Liver (tissue), 9 donors: ENCODE results near the gene SGSM1. TPM values are rescaled to one million over a fixed set of nuclear protein-coding genes. Genes with fewer than 3 reads are reported as not detected.

ENCODE experiments used
- DNase-seq: peaks from one replicate; pipeline ENCODE4 v3.0.0-alpha.2; 2017; ENCODE audit warnings: low spot score
- H3K27ac ChIP-seq, 2 donors: one replicate each; pipeline ENCODE4 v1.7.0; 2013; ENCODE audit warnings: inconsistent platforms in 2 of 2, low read length in 2 of 2, control low read depth in 1 of 2, low read depth in 1 of 2, mild to moderate bottlenecking in 1 of 2
- H3K27me3 ChIP-seq, 4 donors: one replicate each; pipeline versions ENCODE4 v1.6.1 to v1.7.0; 2013; ENCODE audit warnings: low read length in 3 of 4, inconsistent platforms in 1 of 4, mild to moderate bottlenecking in 1 of 4, moderate library complexity in 1 of 4; ENCODE audit not compliant: control insufficient read depth in 4 of 4, insufficient read depth in 4 of 4
- H3K36me3 ChIP-seq, 4 donors: one replicate each; pipeline versions ENCODE4 v1.6.1 to v1.7.0; 2013; ENCODE audit warnings: low read length in 3 of 4, mild to moderate bottlenecking in 3 of 4, low read depth in 1 of 4, moderate library complexity in 1 of 4; ENCODE audit not compliant: control insufficient read depth in 4 of 4, insufficient read depth in 3 of 4
- H3K4me1 ChIP-seq, 4 donors: one replicate each; pipeline versions ENCODE4 v1.6.1 to v1.7.0; 2013; ENCODE audit warnings: low read length in 3 of 4, mild to moderate bottlenecking in 3 of 4, moderate library complexity in 1 of 4; ENCODE audit not compliant: control insufficient read depth in 4 of 4, insufficient read depth in 4 of 4
- H3K4me3 ChIP-seq, 3 donors: one replicate each; pipeline versions ENCODE4 v1.6.1 to v1.7.0; 2013; ENCODE audit warnings: low read length in 3 of 3, control low read depth in 1 of 3, low read depth in 1 of 3, mild to moderate bottlenecking in 1 of 3
- H3K9ac ChIP-seq, 2 donors: one replicate each; pipeline ENCODE4 v1.7.0; 2013; ENCODE audit warnings: low read length in 2 of 2, mild to moderate bottlenecking in 2 of 2, moderate library complexity in 2 of 2, control low read depth in 1 of 2, low read depth in 1 of 2
- H3K9me3 ChIP-seq, 4 donors: one replicate each; pipeline versions ENCODE4 v1.6.1 to v1.7.0; 2013; ENCODE audit warnings: low read length in 3 of 4; ENCODE audit not compliant: control insufficient read depth in 4 of 4
- CTCF ChIP-seq: fragments of 150-350 bp; IDR thresholded peaks from 2 replicates; pipeline ENCODE4 v1.5.1; 2017; ENCODE audit warnings: improper control_type of control experiment, low read depth, low read length; ENCODE audit not compliant: missing input control
- EGR1 ChIP-seq, 2 donors: IDR thresholded peaks; 2 replicates each; pipeline ENCODE4 v1.6.1; 2016 to 2018; ENCODE audit warnings: antibody characterized with exemption in 2 of 2, low read depth in 2 of 2
- FOXA1 ChIP-seq: IDR thresholded peaks from 2 replicates; pipeline ENCODE4 v1.6.1; 2016; ENCODE audit warnings: antibody characterized with exemption
- FOXA2 ChIP-seq: IDR thresholded peaks from 2 replicates; pipeline ENCODE4 v1.6.1; 2016; ENCODE audit warnings: antibody characterized with exemption
- GABPA ChIP-seq, 2 donors: IDR thresholded peaks in 1 of 2; conservative IDR thresholded peaks in 1 of 2; 2 replicates each; pipeline ENCODE4 v1.6.1; 2016; ENCODE audit warnings: antibody characterized with exemption in 2 of 2, mild to moderate bottlenecking in 1 of 2, moderate library complexity in 1 of 2
- HNF4A ChIP-seq, 2 donors: conservative IDR thresholded peaks; 2 replicates each; pipeline ENCODE4 v1.6.1; 2016; ENCODE audit warnings: antibody characterized with exemption in 2 of 2, mild to moderate bottlenecking in 2 of 2
- HNF4G ChIP-seq: IDR thresholded peaks from 2 replicates; pipeline ENCODE4 v1.6.1; 2016; ENCODE audit warnings: antibody characterized with exemption
- JUND ChIP-seq, 2 donors: IDR thresholded peaks; 2 replicates each; pipeline ENCODE4 v1.6.1; 2016; ENCODE audit warnings: antibody characterized with exemption in 2 of 2
- MAX ChIP-seq: IDR thresholded peaks from 2 replicates; pipeline ENCODE4 v1.6.1; 2016; ENCODE audit warnings: antibody characterized with exemption
- NR2F2 ChIP-seq: IDR thresholded peaks from 2 replicates; pipeline ENCODE4 v1.6.1; 2016; ENCODE audit warnings: antibody characterized with exemption
- RAD21 ChIP-seq, 2 donors: IDR thresholded peaks; 2 replicates each; pipeline ENCODE4 v1.6.1; 2016; ENCODE audit warnings: antibody characterized with exemption in 2 of 2, mild to moderate bottlenecking in 2 of 2
- RXRA ChIP-seq, 2 donors: IDR thresholded peaks; 2 replicates each; pipeline ENCODE4 v1.6.1; 2017 to 2018; ENCODE audit warnings: antibody characterized with exemption in 2 of 2, mild to moderate bottlenecking in 1 of 2
- SP1 ChIP-seq: IDR thresholded peaks from 2 replicates; pipeline ENCODE4 v1.6.1; 2018; ENCODE audit warnings: antibody characterized with exemption, mild to moderate bottlenecking
- TAF1 ChIP-seq: conservative IDR thresholded peaks from 2 replicates; pipeline ENCODE4 v1.6.1; 2016; ENCODE audit warnings: antibody characterized with exemption, mild to moderate bottlenecking
- YY1 ChIP-seq: IDR thresholded peaks from 2 replicates; pipeline ENCODE4 v1.6.1; 2016; ENCODE audit warnings: antibody characterized with exemption, mild to moderate bottlenecking
- ZBTB33 ChIP-seq: IDR thresholded peaks from 2 replicates; pipeline ENCODE4 v1.6.1; 2016; ENCODE audit warnings: antibody characterized with exemption
- WGBS: extraction: QIAGEN DNeasy Blood & Tissue Kit; methylation state at CpG from one replicate; pipeline ENCODE4 v1.1.7; 2013; 5-methylcytosine and 5-hydroxymethylcytosine counted together
- polyA plus RNA-seq, 2 donors: library from polyadenylated mRNA; stranded (reverse) in 1 of 2; unstranded in 1 of 2; fragments of 200-250 nt in 1 of 2; fragments of >200 nt in 1 of 2; fragmentation: Nextera tagmentation in 1 of 2; extraction: Ambion mirVana in 1 of 2; gene quantifications; one replicate each; pipeline versions ENCODE4 v1.2.1 to v1.2.3, GENCODE V29; 2013 to 2015
- total RNA-seq, 2 donors: library from RNA; depleted of rRNA; stranded (reverse); fragments of >200 nt; gene quantifications; one replicate each; pipeline ENCODE4 v1.2.3, GENCODE V29; 2014
- donor health status: healthy.
- donor health status: healthy.
- donor health status: healthy.
- donor health status: healthy.
- donor health status: healthy.

SGSM1 gene
- under 1 TPM; 0.25 to 0.51 TPM for total RNA-seq
- polyA plus RNA-seq: under 1 TPM; 0.08 to 0.16 TPM

- H3K9ac ChIP-seq: no peak within 1 kb of the TSS
- no peaks in the 10 kb centered on the region for H3K9me3 ChIP-seq
- no peaks in the 10 kb centered on the region for H3K36me3 ChIP-seq
- no peaks in the 10 kb centered on the region for H3K27me3 ChIP-seq
- H3K4me3 ChIP-seq: peak within 1 kb of the TSS in 2 of 3 donors; percentile 52 to 56
- 6% methylated on average over 80 of the region's 80 CpGs for WGBS
- H3K4me1 ChIP-seq: peaks cover 0 to 10% (median 4%) of the 10 kb centered on the region in 4 donors
- no peak for TF ChIP-seq EGR1 (IDR thresholded peaks at IDR 0.05; ENCODE audit: low read depth in 2 of 2)
- peak; percentile 78 for DNase-seq
- no peak within 1 kb of the TSS for H3K27ac ChIP-seq
Observed at GRCh38 chr22:24805790-24806662, at the start of gene SGSM1. Gene SGSM1 (plus strand): TSS chr22:24806211. CDS start chr22:24806326, 115 bp downstream.

GRCh38 chr22:24758164-24758799 lies 47.7 kb upstream of the SGSM1 start:
- H3K27me3 ChIP-seq: no peaks in the 10 kb centered on the region
- peaks cover 0 to 2% (median 0%) of the 10 kb centered on the region in 4 donors for H3K4me1 ChIP-seq
- DNase-seq: peak; percentile 70
- H3K9ac ChIP-seq: no peak overlapping the region
- no peaks in the 10 kb centered on the region for H3K9me3 ChIP-seq
- no peak for TF ChIP-seq TAF1
- TF ChIP-seq EGR1 (IDR thresholded peaks at IDR 0.05; ENCODE audit: low read depth in 2 of 2): no peak
- no peak for TF ChIP-seq GABPA (IDR thresholded peaks at IDR 0.05 in 1 of 2, conservative IDR thresholded peaks at IDR 0.05 in 1 of 2)
- TF ChIP-seq FOXA1: no peak
- peak; percentile 83 for TF ChIP-seq CTCF
- TF ChIP-seq RAD21 (IDR thresholded peaks at IDR 0.05): peak; percentile 95 to 98
- no peak overlapping the region for H3K4me3 ChIP-seq
- 60% methylated on average over 12 of the region's 12 CpGs for WGBS
- no peak overlapping the region for H3K27ac ChIP-seq
- H3K36me3 ChIP-seq: no peaks in the 10 kb centered on the region

- no peaks in the 10 kb centered on the region for H3K27me3 ChIP-seq
- H3K9ac ChIP-seq: no peak overlapping the region
- no peaks in the 10 kb centered on the region for H3K36me3 ChIP-seq
- DNase-seq: no peak
- no peak overlapping the region for H3K4me3 ChIP-seq
- H3K4me1 ChIP-seq: no peaks in the 10 kb centered on the region
- H3K9me3 ChIP-seq: no peaks in the 10 kb centered on the region
- 72% methylated on average over 6 of the region's 6 CpGs for WGBS
- H3K27ac ChIP-seq: no peak overlapping the region
- TF ChIP-seq GABPA (IDR thresholded peaks at IDR 0.05 in 1 of 2, conservative IDR thresholded peaks at IDR 0.05 in 1 of 2) (no peak), ZBTB33 (no peak), YY1 (no peak), HNF4A (conservative IDR thresholded peaks at IDR 0.05) (no peak), TAF1 (no peak), RXRA (IDR thresholded peaks at IDR 0.05) (no peak), CTCF (no peak), JUND (IDR thresholded peaks at IDR 0.05) (no peak), MAX (no peak), SP1 (no peak), NR2F2 (no peak), HNF4G (no peak), FOXA2 (no peak)
Observed at GRCh38 chr22:24759765-24760164, 46.2 kb upstream of the SGSM1 start.
